ENCODE results near the gene SLC25A30.
"Not testable (repeated sequence)": the region's sequence is repeated elsewhere in the genome, so short reads cannot be mapped to it uniquely, and the experiment has no call there.

SLC25A30 gene

GRCh38 chr13:45344064-45344463, 74.1 kb downstream of the SLC25A30 start:
- not testable (repeated sequence) for H3K23ac ChIP-seq (ENCODE audit: low read length); H3K4ac ChIP-seq (ENCODE audit: low read depth, low read length); H4K91ac ChIP-seq (ENCODE audit: low read depth, low read length); H3K9ac ChIP-seq (ENCODE audit: low read length); DNase-seq; H3K18ac ChIP-seq (ENCODE audit: low read length); H3K27me3 ChIP-seq (ENCODE audit: insufficient read depth, low read length); H3K4me1 ChIP-seq (ENCODE audit: control insufficient read depth in 1 of 2, insufficient read depth in 2 of 2, low read length in 2 of 2); H3K4me3 ChIP-seq (ENCODE audit: low read depth, low read length); H2AFZ ChIP-seq (ENCODE audit: insufficient read depth, low read length, poor library complexity); H3K27ac ChIP-seq (ENCODE audit: low read depth, low read length); H2AK5ac ChIP-seq (ENCODE audit: low read length); H4K12ac ChIP-seq (ENCODE audit: low read depth, low read length); H3K4me2 ChIP-seq (ENCODE audit: low read length); H3K9me3 ChIP-seq (ENCODE audit: insufficient read depth, low read depth, low read length); H3K14ac ChIP-seq (ENCODE audit: low read length); H2BK5ac ChIP-seq (ENCODE audit: low read depth, low read length, poor library complexity); H2BK120ac ChIP-seq (ENCODE audit: insufficient read depth, low read length, poor library complexity); H2BK12ac ChIP-seq (ENCODE audit: low read length); H4K8ac ChIP-seq (ENCODE audit: low read depth, low read length)
- no CpG with 5 or more reads among the region's 8 CpGs for WGBS (ENCODE audit: extremely low coverage, insufficient coverage, insufficient read length)
- Histone ChIP-seq H3K36me3 (ENCODE audit: control insufficient read depth in 1 of 2, insufficient read depth in 2 of 2, low read length in 2 of 2) (peaks cover 18 to 22% of the 10 kb centered on the region in 2 experiments), H3K79me2 (ENCODE audit: control insufficient read depth, insufficient read depth, low read length, poor library complexity) (peaks cover 14% of the 10 kb centered on the region), H3K79me1 (ENCODE audit: low read length) (peaks cover 10% of the 10 kb centered on the region)

Measured in trophoblast cell (in vitro differentiated cells and primary cell).